Smooth muscle cell (in vitro differentiated cells): Measurements from ENCODE around the gene DBT. TPM values are rescaled to one million over a fixed set of nuclear protein-coding genes. Genes with fewer than 3 reads are reported as not detected.
A peak's percentile ranks its signal among the peaks of the same experiment; 100 is the strongest.

ENCODE experiments used
- DNase-seq: peaks from one replicate; lab custom pipeline; 2025; ENCODE audit not compliant: unreplicated experiment; lab: John Stamatoyannopoulos, UW
- H2AFZ ChIP-seq: fragments of 200-600 bp; sonication (generic); 2 replicates; pipeline ENCODE4 v1.6.0; 2016; ENCODE audit warnings: antibody characterized with exemption, low read depth, mild to moderate bottlenecking
- H3F3A ChIP-seq: fragments of 200-600 bp; sonication (generic); 2 replicates; pipeline ENCODE4 v1.6.0; 2017; ENCODE audit warnings: antibody characterized with exemption, low read depth
- H3K27ac ChIP-seq: fragments of 200-600 bp; sonication (generic); 2 replicates; pipeline ENCODE4 v1.5.1; 2016; ENCODE audit warnings: low read depth, mild to moderate bottlenecking
- H3K27me3 ChIP-seq: fragments of 200-600 bp; sonication (generic); 2 replicates; pipeline ENCODE4 v1.6.1; 2016; ENCODE audit warnings: low read depth, mild to moderate bottlenecking
- H3K36me3 ChIP-seq: fragments of 200-600 bp; sonication (generic); 2 replicates; pipeline ENCODE4 v1.5.1; 2016; ENCODE audit warnings: low read depth
- H3K4me1 ChIP-seq: fragments of 200-600 bp; sonication (generic); 2 replicates; pipeline ENCODE4 v1.5.1; 2016; ENCODE audit warnings: low read depth
- H3K4me2 ChIP-seq: fragments of 200-600 bp; sonication (generic); 2 replicates; pipeline ENCODE4 v1.6.0; 2016; ENCODE audit warnings: mild to moderate bottlenecking
- H3K4me3 ChIP-seq: fragments of 200-600 bp; sonication (generic); 2 replicates; pipeline ENCODE4 v1.5.1; 2016; ENCODE audit warnings: mild to moderate bottlenecking
- H3K79me2 ChIP-seq: fragments of 200-600 bp; sonication (generic); 2 replicates; pipeline ENCODE4 v1.6.0; 2016; ENCODE audit warnings: low read depth, mild to moderate bottlenecking
- H3K9ac ChIP-seq: fragments of 200-600 bp; sonication (generic); 2 replicates; pipeline ENCODE4 v1.6.0; 2016; ENCODE audit warnings: low read depth
- H3K9me3 ChIP-seq: fragments of 200-600 bp; sonication (generic); replicated peaks from 2 replicates; pipeline ENCODE4 v1.5.1; 2016; ENCODE audit warnings: low read depth
- H4K20me1 ChIP-seq: fragments of 200-600 bp; sonication (generic); 2 replicates; pipeline ENCODE4 v1.6.0; 2016; ENCODE audit warnings: low read depth
- CTCF ChIP-seq: fragments of 200-600 bp; sonication (generic); IDR thresholded peaks from 2 replicates; pipeline ENCODE4 v1.5.1; 2017; ENCODE audit warnings: borderline replicate concordance, mild to moderate bottlenecking, antibody characterized with exemption; ENCODE audit not compliant: insufficient read depth, poor library complexity, severe bottlenecking
- WGBS: methylation state at CpG from one replicate; pipeline ENCODE4 v1.1.7; 2016; ENCODE audit warnings: low lambda C conversion rate; 5-methylcytosine and 5-hydroxymethylcytosine counted together
- polyA plus RNA-seq: library from polyadenylated mRNA; unstranded; fragments of >200 nt; fragmentation: Nextera tagmentation; extraction: Ambion mirVana; gene quantifications from 2 replicates; pipeline ENCODE4 v1.2.1, GENCODE V29; 2016
- total RNA-seq: library from RNA; depleted of rRNA; stranded (reverse); fragments of >200 nt; gene quantifications from 2 replicates; pipeline ENCODE4 v1.2.3, GENCODE V29; 2014

The DBT gene
- total and polyA plus RNA-seq, 2 experiments from 2014 or later = 3.8 to 17.1 TPM

- Histone ChIP-seq H3K79me2 (peaks cover 45% of the 10 kb centered on the region), H3K27ac (peak overlapping the region; percentile 52), H3K4me3 (peak overlapping the region; percentile 68), H3K9me3 (no peaks in the 10 kb centered on the region), H3K36me3 (no peaks in the 10 kb centered on the region), H3F3A (no peaks in the 10 kb centered on the region), H3K4me2 (peak overlapping the region; percentile 93), H4K20me1 (no peaks in the 10 kb centered on the region), H3K4me1 (peaks cover 6% of the 10 kb centered on the region), H3K9ac (peak overlapping the region; percentile 71), H3K27me3 (no peaks in the 10 kb centered on the region), H2AFZ (peak overlapping the region; percentile 67)
- TF ChIP-seq CTCF = no peak
- no peak for DNase-seq
- 2% methylated on average over 12 of the region's 12 CpGs for WGBS
Observed at GRCh38 chr1:100249155-100249536, 488 bp downstream of the DBT start.

- H3K4me2 ChIP-seq = no peak overlapping the region
- H3K27ac ChIP-seq = no peak overlapping the region
- WGBS = 86% methylated on average over 4 of the region's 4 CpGs
- no peaks in the 10 kb centered on the region for H3K36me3 ChIP-seq
- H3K4me1 ChIP-seq = peaks cover 6% of the 10 kb centered on the region
- TF ChIP-seq CTCF = no peak
- H4K20me1 ChIP-seq = no peaks in the 10 kb centered on the region
- H3K79me2 ChIP-seq = peaks cover 57% of the 10 kb centered on the region
- no peaks in the 10 kb centered on the region for H3K9me3 ChIP-seq
- H3F3A ChIP-seq = no peaks in the 10 kb centered on the region
- no peaks in the 10 kb centered on the region for H3K27me3 ChIP-seq
- H2AFZ ChIP-seq = no peak overlapping the region
- DNase-seq = no peak
- H3K9ac ChIP-seq = no peak overlapping the region
- H3K4me3 ChIP-seq = no peak overlapping the region
Observed at GRCh38 chr1:100246738-100247137, 2.9 kb downstream of the DBT start.

GRCh38 chr1:100240631-100241030 is 9.0 kb downstream of the DBT start:
- Histone ChIP-seq H3K36me3 (no peaks in the 10 kb centered on the region), H3K79me2 (peaks cover 30% of the 10 kb centered on the region), H2AFZ (no peak overlapping the region), H3K27ac (no peak overlapping the region), H3K27me3 (no peaks in the 10 kb centered on the region), H3K9me3 (no peaks in the 10 kb centered on the region), H3K9ac (no peak overlapping the region), H3K4me3 (no peak overlapping the region), H3F3A (no peaks in the 10 kb centered on the region), H3K4me2 (no peak overlapping the region), H3K4me1 (no peaks in the 10 kb centered on the region), H4K20me1 (no peaks in the 10 kb centered on the region)
- TF ChIP-seq CTCF = no peak
- DNase-seq = no peak
- 97% methylated on average over 4 of the region's 4 CpGs for WGBS

GRCh38 chr1:100239961-100240360 is 9.7 kb downstream of the DBT start:
- peaks cover 24% of the 10 kb centered on the region for H3K79me2 ChIP-seq
- H3K9ac ChIP-seq = no peak overlapping the region
- H3K4me2 ChIP-seq = no peak overlapping the region
- H3K9me3 ChIP-seq = no peaks in the 10 kb centered on the region
- no peak overlapping the region for H2AFZ ChIP-seq
- H3K27me3 ChIP-seq = no peaks in the 10 kb centered on the region
- no peaks in the 10 kb centered on the region for H4K20me1 ChIP-seq
- no peak for TF ChIP-seq CTCF
- DNase-seq = no peak
- no peak overlapping the region for H3K4me3 ChIP-seq
- no peaks in the 10 kb centered on the region for H3F3A ChIP-seq
- no peaks in the 10 kb centered on the region for H3K36me3 ChIP-seq
- H3K4me1 ChIP-seq = no peaks in the 10 kb centered on the region
- H3K27ac ChIP-seq = no peak overlapping the region
